Left lobe of liver (tissue), 2 donors: ENCODE data around the gene SLX9. TPM values are rescaled to one million over a fixed set of nuclear protein-coding genes. Genes with fewer than 3 reads are reported as not detected.

Source experiments
- ATAC-seq: fragments of 200-7000 bp; cut with Tn5 transposase; one replicate; pipeline ENCODE4 v1.9.1; 2020; ENCODE audit warnings: mild to moderate bottlenecking, moderate library complexity
- DNase-seq: peaks from one replicate; pipeline ENCODE4 v3.0.0-alpha.2; 2020; ENCODE audit warnings: low spot score
- total RNA-seq: library from RNA; stranded (reverse); gene quantifications from one replicate; pipeline ENCODE4 v1.2.1, GENCODE V29; 2021
- donor health status: DM: no; HTN: no; CAD: no; lungs with moderate emphysema.
- donor health status: DM: no; HTN: yes; CAD: no.

Gene SLX9
- total RNA-seq, 1 donor from 2014 or later: 19.1 TPM

DNA sequence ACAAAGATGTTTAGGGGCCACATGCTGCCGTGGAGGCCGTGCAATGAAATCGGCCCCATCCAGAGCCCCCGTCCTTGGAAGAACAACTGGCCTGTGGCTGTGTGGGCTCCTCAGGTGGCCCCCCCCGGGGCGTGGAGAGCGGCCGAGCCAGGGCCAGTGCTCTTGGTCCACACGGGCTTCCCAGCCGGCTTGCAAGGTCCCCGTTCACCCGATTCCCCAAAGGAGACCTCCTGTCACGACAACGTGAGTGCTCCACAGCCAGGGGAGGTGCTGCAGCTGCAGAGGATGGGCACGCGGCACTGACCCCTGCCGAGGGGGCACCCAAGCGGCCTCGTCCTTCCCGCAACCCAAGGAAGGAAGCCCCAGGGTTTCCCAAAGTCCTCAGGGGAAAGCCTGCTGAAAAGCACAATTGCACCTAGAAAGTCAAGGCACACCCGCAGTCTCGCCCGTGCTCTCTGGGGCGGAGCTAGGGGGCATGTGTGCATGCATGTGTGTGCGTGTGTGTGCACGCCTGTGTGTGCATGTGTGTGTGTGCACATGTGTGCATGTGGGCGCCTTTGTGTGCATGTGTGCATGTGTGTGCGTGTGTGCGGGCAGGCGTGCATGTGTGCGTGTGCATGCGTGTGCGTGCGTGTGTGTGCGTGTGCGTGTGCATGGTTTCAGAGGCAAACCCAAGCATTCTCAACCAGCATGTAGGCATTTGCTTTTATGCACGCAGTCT, 48.2 kb downstream of the SLX9 start:
- ATAC-seq: no peak
- no peak for DNase-seq

GRCh38 chr21:44988607-44989536, 49.0 kb downstream of the SLX9 start:
- ATAC-seq: no peak
- DNase-seq: no peak

DNA sequence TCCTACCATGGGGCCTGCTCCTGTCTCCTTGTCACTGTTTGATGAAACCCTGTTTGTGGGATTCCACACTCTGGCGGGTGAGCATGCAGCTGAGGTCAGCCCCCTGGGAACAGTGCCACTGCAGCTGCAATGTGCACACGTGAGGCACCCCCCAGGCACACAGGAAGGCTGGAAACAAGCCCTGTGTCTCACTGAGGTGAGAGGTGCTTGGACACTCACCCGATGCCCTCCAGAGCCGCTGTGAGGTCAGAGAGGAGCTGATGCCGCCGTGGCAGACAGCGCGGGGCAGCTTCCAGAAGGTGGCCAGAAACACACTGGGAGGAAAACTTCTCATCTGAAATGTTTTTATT, 49.7 kb downstream of the SLX9 start:
- no peak for ATAC-seq
- no peak for DNase-seq

GRCh38 chr21:44989943-44990780, 50.3 kb downstream of the SLX9 start:
- no peak for ATAC-seq
- no peak for DNase-seq

DNA sequence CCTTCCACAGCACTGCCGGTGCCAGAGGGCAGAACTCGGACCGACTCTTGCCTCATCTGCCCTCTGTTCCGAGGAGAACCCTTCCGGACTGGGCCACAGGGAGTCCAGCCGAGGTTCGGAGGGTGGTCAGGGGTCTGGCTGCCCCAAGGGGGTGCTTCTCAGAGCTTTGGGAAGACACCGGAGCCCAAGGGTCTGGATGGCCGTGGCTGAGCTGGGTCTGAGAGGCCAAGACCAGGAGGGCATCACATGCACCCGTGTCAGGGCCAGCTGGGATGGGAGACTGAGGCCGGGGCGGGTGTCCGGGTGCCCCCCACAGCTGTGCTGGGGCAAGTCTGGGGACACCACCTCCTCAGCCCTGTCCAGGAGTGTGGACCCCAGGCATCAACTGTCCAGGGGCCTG, 51.1 kb downstream of the SLX9 start:
- ATAC-seq (no peak), DNase-seq (no peak)

GRCh38 chr21:44991538-44992483, 52.0 kb downstream of the SLX9 start:
- DNase-seq: no peak
- ATAC-seq: no peak

DNA sequence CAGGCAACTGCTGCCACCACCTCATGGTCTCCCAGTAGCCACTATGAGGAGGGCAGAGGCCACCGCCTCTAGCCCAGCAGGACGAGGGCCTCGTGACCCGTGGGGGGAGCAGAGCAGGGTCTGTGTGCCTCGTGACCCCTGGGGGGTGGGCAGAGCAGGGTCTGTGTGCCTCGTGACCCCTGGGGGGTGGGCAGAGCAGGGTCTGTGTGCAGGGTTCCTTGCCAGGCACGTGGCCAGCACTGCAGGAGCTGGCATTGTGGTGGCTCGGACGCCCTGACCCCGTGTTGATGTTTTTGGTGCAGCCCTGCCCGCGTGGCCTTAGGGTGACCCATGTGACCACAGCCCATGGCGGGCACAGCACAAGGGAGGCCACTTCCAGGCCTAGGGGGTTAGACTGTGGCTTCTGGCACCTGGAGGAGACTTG, 52.8 kb downstream of the SLX9 start:
- ATAC-seq (no peak), DNase-seq (no peak)

- ATAC-seq (no peak), DNase-seq (no peak)
These were observed 53.7 kb downstream of the SLX9 start for GRCh38 chr21:44993321-44994046.

DNA sequence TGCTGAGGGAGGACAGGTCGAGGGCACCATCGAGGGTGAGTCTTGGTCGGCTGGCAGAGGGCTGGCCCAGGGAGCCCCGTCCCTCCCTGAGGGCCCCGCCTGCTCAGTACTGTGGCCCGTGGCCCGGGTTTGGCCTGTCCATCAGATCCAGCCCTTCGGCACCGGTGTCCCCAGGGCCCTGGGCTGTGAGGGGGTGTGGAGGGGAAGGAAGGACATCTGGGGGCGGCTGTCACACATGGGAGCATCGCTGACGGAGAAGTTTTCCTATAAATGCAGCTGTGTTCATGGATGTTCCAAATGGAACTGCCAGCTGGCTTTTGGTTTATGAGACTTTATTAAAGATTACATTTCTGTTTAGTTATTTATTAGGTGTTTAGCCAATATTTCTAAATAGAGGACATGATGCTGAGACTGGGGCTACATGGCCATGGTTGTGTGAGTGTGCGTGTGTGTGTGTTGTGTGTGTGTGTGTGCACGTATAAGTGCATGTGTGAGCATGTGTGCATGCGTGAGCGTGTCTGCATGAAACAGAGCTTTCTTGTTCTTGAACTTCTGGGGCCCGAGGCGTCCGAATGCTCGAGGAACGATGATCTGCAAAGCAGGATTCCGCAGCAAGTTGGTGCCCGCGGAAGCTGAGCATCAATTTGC, 54.3 kb downstream of the SLX9 start:
- ATAC-seq: no peak
- no peak for DNase-seq

DNA sequence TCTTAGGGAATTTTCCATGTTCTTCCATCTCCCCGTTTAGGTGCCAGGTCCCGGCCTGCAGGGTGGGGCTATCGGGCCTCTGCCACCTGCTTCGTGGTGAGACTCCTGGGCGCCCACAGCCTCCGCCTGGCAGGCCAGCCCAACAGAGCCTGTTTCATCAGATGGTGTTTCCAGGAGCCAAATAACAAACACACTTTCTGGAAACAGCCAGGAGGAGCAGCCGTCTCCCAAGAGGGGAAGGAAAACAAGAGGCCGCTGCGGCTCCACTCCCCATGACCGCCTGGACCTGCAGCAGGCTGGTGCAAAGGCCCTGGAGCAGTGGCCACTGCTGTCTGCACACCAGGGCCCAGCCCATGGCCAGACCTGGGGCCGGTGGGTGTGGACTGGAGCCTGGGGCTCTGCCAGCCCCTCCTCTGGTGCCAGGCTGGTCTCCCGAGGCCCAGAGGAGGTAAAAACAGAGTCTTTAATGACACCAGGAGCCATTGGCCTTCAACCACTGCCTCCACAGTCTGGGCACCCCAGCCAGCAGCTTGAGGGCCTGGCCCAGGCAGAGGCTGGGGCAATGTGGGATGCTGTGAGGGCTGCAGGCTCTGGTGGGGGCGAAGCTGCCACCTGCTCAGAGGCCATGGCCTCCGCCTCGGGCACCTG, 55.0 kb downstream of the SLX9 start:
- ATAC-seq (no peak), DNase-seq (no peak)

DNA sequence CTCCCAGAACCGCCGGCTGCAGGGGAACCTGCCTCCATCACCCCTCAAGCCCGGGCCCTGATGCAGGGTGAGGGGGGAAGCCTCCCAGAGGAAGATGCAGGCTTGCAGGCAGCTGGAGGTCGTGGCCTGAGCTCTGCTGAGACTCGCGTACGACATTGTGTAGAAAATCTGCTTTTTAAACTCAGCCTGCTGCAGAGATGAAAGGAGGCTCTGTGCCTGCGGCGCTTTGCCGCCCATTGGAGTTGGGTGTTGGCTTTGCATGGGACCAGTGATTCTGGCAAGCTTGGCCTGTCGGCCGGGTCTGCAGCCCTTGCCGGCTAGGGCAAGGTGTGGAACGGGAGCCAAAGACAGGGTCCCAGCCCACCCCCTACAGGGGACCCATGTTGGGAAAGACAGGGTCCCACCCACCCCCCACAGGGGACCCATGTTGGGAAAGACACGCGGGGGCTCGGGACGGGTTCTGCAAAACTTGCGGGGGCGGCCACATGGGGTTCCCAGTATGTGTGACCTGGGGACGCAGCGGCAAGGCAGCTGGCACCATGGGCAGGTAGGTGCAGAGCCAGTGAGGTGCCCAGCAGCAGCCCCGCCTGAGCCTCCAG, 55.6 kb downstream of the SLX9 start:
- DNase-seq (no peak), ATAC-seq (no peak)

- ATAC-seq: no peak
- no peak for DNase-seq
These were observed 56.3 kb downstream of the SLX9 start for GRCh38 chr21:44996096-44996495.

- DNase-seq (no peak), ATAC-seq (no peak)
These were observed 56.7 kb downstream of the SLX9 start for GRCh38 chr21:44996501-44996921.

GRCh38 chr21:44996983-44997936, 57.4 kb downstream of the SLX9 start:
- DNase-seq (no peak), ATAC-seq (no peak)

- DNase-seq (no peak), ATAC-seq (no peak)
These were observed 58.3 kb downstream of the SLX9 start for GRCh38 chr21:44998086-44998620.

- no peak for ATAC-seq
- no peak for DNase-seq
These were observed 59.0 kb downstream of the SLX9 start for GRCh38 chr21:44998621-44999427.
